Fibroblast of skin of right quadriceps (primary cell): ENCODE measurements around the gene BICD1.
"Not testable (repeated sequence)": the region's sequence is repeated elsewhere in the genome, so short reads cannot be mapped to it uniquely, and the experiment has no call there.

ENCODE experiments used
- DNase-seq: peaks from one replicate; pipeline ENCODE4 v3.0.0-alpha.2; 2013

The BICD1 gene

DNA sequence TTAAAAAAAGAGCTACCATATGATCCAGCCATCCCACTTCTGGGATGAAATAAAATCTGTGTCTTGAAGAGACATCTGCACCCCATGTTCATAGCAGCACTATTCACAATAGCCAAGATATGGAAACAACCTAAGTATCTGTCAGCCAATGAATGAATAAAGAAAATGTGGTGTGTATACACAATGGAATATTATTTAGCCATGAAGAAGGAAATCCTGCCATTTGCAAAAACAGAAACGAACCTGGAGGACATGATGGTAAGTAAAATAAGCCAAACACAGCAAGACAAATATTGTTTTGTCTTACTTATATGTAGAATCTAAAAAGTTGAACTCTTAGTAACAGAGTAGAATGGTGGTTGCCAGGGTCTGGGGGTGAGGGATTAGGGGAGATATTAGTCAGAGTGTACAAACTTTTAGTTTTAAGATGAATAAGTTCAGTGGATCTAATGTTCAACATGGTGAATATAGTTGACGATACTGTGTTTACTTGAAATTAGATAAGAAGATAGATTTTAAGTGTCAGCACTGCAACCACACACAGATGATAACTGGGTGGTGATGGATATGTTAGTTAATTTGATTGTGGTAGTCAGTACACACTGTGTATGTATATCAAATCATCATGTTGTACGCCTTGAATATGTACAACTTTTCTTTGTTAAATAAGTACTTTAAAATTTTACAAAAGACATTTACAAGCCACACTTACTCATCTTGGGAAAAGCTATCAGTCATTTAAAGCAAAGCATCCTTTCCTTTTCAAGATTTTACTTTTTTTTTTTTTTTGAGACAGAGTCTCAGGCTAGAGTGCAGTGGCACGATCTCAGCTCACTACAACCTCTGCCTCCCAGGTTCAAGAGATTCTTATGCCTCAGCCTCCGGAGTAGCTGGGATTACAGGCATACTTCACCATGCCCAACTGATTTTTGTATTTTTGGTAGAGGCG lies 89.9 kb downstream of the BICD1 start:
- no peak for DNase-seq

DNA sequence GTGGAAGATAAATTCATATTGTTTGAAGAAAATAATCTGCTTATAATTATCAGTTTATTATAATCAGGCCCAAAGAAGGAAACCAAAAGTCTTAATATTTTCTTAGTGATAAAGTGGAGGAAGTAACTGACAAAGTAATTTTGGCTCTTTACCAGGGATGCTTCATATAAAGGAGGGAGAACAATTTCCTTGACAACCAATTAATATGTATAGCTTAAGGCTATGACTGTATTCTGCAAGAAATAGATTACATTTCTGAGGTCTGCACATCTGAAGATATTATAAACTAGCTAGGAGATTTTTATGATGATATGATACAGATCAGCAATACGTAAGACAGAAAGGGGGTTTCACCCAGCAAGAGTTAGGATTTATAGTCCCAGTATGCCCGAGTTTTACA lies 90.8 kb downstream of the BICD1 start:
- peak; percentile 45 for DNase-seq

DNA sequence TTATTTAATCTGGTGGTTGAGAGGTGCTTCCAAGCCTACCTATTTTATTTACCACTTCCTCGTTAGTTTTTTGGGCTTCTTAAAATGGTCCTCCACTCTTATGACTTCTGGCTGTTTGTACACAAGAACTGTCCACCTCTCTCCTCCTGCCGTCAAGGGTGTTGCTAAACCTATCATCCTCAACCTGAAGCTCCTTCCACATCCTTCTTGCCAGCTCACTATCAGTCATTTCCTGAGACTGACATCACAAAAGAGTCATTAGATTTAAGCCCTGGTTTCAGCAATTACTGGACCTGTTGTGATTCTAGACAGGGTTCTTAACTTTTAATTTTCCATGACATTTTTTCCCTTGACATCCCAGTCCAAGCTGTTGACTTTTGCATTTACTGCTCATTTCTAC lies 91.9 kb downstream of the BICD1 start:
- DNase-seq: peak; percentile 47

DNA sequence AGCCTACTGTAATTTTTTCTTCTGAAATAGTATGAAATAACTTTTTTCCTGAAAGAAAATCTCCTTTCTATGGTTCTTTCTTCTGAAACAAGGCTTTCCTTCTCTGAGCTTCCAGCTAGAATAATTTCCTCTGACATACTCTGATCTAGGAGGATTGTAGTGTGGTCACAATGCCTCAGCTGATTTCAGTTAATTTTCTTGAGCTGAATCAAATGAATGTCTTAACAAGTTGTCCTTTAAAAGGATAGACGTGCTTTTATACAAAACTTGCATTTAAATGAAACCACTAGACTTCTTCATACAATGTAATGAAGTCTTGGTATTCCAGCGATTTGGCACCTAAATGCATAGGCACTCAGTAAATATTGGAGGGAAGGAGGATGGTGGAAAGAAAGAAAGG lies 94.4 kb downstream of the BICD1 start:
- no peak for DNase-seq

DNA sequence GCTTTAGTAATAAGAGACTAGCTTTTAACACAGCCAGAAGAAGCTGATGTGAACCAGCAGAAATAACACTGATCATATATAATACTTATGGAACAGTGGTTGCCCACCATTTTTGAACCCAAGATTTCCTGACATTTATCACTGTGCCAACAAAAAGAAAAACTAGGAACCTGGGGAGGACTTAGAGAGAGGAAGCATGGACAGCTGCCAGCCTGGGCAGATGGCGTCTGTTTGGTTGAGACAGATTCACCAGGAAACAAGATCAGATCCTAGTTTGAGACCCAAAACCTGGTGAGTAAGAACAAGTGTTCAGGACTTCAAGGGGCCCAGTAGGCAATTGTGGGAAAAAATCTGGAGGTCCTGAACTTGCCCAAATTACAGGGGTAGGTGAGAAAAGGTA lies 95.3 kb downstream of the BICD1 start:
- DNase-seq: no peak

DNA sequence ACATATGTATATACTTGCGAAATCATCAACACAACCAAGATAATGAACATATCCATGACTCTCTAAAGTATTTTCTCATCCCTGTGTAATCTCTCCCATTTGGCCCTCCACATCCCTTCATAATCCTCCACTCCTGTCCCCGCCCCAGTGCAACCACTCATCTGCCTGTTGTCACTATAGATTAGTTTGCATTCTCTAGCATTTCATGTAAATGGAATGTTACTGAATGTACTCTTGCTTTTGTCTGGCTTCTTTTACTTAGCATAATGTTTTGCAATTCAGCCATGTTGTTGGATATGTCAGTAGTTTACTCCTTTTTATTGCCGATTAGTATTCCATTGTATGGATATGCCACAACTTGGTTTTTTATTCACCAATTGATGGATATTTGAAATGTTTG lies 99.1 kb downstream of the BICD1 start:
- DNase-seq: peak; percentile 9

DNA sequence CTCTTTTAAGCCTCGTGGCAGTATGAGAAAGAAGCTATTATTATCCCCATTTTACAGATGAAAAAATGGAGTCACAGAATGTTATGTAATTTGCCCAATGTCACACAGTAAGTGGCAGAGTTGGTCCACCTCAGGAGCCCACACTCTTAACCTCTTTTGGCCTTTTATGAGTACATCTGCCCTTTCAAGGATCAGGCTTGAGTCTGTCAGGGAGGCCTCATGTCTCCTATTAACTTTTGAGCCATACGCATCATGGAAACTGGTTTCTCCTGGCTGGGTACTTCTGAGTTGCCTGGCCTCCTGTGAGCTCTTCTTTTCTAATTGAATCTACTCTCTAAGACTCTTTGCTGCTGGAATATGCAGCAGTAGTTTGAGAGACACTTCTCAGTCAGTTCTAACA lies 101.7 kb downstream of the BICD1 start:
- DNase-seq: no peak

DNA sequence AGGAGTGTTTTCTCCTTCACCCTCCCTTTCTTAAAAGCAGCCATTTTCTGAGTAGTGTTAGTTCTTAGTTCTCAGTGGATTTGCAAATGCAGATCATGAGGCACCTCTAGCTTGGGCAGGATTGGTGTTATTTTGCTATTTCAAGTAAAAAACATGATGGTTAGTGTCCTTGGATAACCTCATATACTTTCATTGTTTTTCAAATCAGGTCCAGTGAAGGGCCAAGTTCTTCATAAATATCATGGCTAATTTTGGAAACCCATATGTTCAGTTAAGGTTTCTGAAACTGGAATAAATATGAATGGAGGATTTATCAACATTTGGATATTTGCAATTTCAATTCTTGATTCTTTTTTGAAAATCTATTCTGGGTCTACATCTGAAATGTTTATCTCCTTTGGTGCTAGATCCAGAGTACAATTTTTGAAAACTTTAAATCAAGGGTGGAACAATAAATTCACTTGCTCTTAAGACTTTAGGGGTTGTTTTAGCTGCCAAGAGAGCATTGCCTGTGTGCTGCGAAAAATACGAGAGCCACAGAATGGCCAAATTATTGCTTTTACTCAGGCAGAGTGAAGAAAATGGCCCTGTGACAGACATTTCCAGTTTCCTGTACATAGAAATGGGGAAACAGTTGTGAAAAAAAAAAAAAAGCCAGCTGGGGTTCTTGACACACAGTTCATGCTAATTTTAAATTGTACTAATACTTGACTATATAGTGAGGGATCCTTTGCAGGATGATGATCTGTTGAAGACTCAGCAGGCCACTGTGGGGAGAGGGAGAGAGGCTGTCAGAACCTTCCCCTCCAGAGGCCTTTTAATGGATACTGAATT lies 104.6 kb downstream of the BICD1 start:
- DNase-seq: no peak

DNA sequence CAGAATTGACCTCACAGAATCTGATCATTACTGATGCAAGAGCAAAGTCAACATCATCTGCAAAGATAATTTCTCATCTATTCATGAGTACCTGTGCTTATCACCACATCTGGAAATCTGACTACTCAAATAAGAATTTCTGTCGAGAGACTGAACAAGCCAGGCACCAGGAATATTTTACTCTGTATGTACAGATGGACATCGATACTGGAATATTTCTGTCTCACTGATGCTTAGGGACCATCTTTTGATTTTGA lies 105.2 kb downstream of the BICD1 start:
- no peak for DNase-seq

DNA sequence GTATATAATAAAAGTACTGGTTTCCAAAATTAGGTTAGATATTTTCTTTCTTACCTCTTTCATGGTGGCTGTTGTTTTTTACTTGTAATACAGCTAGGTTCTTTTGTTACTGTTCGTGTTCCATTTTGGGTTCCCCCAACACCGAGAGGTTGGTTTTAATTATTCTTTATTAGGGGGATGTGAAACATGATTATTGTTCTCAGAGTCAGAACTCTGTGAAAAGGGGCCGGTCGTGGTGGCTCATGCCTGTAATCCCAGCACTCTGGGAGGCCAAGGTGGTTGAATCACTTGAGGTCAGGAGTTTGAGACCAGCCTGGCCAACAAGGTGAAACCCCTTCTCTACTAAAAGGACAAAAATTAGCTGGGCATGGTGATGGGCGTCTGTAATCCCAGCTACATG lies 108.1 kb downstream of the BICD1 start:
- no peak for DNase-seq

DNA sequence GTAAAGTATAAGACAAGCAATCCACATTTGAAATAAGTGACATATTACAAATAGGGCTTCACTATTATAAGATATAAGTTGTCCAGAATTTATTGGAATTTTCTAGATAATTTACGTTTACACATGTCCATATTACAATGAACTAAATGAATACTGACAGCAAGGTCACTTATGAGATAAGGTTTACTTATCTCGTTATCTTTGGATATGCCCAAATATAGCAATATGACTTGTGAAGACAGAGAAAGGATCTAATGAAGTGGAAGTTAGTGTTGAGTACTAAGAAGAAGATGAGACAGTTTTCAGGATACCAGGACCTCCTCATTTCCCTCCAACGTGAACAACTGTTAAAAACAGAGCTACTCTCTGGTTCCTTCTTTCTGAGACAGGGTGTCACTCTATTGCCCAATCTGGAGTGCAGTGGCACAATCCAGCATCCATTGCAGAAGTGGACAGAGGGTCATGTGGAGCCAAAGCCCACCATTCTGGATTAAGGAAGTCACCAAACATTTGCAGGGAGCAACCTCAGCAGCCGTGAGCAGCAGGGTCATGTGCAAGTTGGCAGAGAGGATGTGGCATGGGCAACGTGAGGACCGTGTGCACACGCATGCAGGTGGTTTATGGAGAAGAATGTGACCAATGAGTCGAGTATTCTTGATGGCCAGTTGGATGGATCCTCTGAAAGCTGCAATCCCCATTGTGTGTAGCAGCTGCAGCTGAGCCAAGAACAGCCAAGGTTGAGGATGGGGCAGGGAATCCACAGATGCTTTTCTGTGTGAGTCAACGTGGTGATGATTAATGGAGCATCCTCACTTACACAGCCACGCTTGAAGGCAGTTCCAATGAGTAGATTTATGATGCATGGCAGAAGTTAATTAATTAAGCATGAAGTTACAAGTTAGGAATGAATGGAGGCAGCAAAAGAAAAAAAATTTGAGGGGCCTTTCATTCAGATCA lies 111.0 kb downstream of the BICD1 start:
- DNase-seq: peak; percentile 94

DNA sequence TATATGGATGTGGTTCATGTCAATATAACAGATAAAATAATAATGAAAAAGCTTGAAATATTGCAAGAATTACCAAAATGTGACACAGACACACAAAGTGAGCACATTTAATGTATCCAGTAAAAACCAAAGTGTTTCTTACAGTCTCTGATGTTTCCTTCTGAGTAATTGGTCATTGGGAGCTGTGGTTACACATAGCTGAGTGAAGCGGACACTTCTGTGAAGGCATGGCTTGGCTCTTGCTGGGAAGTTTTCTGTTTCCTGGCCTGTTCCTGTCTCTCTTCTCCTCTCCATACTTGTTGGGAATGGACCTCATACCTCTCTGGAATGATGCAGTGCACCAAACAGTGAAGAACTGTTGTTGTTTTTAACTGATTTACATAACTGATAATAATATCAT lies 117.3 kb downstream of the BICD1 start:
- DNase-seq: no peak

DNA sequence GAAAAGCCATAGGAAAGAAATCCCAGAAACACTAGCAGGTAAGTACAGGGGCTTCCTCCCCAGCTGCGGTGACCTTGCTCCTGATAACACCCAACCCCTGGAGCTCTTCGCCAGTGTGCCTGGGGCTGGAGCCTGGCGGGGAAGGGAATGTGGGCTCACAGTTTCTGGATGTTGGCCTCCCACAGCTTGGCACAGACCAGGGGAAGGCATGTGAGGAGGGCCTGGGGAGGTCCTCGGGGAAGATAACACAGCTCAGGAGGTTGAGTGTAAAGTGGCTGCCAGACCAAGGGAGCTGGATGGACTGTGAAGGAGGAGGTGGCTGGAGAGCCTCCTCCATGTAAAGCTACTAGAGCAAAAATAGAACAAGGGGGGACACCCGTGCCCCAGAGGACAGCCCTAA lies 120.1 kb downstream of the BICD1 start:
- DNase-seq: no peak

DNA sequence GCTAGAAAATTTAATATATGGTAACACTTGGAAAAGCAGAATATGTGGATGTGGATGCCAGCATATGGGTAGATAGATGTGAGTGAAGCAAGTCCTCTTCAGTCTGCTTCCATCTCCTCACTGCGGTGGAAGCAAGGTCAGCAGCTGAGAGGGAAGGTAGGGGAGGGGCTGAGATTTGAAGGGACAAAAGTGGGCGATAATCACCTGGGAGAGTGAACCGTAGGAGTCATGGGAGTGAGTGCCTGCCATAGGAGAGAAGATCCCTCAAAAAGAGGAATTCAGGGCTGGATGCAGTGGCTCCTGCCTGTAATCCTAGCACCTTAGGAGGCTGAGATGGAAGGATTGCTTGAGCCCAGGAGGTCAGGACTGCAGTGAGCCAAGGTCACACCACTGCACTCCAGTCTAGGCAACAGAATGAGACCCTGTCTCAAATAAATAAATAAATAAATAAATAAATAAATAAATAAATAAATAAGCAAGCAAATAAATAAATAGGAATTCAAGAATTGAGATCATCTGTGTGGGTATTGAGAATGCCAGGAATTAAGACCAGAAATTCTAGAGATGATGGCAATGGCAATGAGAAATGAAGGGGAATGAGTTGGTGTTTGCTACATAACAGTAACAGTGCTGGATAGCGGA lies 123.4 kb downstream of the BICD1 start:
- DNase-seq: no peak

DNA sequence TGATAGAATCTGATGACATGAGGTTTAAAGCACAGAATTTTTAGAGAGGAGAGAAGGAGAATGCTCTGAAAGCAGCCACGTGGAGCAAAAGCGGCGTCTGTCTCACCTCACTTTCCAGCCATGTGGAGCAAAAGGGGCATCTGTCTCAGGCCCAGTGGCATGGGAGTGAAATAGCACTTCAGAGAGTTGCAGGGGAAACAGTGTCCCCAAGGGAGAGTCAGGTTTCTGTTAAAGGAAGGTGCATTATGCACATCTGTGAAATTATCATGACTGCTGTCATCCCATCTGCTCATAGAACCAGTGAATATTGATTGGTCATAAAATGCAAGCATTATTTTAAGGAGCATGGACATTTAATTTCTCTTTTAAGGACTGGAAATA lies 124.0 kb downstream of the BICD1 start:
- DNase-seq: no peak

DNA sequence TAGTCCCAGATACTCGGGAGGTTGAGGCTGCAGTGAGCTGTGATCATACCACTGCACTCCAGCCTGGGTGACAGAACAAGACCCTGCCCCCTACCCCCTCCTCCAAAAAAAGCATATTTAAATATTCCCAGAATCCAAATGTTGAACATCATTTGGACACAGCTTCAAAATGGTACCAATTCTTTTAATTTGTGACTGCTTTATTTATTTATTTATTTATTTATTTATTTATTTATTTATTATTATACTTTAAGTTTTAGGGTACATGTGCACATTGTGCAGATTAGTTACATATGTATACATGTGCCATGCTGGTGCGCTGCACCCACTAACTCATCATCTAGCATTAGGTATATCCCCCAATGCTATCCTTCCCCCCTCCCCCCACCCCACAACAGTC lies 124.7 kb downstream of the BICD1 start:
- DNase-seq: not testable (repeated sequence)

DNA sequence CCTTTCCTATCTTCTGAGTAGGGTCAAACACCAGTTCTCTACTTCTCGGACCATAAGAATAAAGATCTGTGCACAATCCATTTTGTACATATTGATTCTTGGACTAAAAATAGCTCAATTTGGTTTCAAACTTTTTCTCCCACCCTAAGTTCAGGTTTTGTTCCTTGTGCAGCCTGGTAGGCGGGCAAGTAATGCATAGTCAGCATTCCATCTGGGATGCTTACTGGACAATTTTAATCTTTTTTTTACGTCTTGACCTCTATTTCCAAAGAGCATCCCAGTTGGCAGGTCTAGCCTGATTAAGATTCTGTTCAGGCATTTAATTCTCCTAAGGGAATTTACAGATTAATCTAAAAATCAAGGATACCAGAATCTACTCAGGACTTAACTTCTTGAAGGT lies 126.9 kb downstream of the BICD1 start:
- no peak for DNase-seq

DNA sequence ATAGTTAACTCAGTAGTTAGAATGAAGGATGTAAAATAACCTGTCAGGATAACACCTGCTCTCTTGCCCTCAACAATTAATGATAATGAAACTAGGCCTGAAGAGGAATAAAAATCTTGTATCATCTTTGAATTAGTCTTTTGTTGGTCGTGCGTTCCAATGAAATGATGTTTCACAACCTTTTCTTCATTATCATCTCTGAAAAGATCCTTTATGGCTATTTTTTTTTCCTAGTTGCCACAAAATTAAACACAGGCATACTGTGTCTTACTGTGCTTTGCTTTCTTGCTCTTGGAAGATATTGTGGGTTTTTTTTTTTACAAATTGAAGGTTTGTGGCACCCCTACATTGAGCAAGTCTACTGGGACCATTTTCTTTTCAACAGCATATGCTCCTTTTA lies 128.6 kb downstream of the BICD1 start:
- DNase-seq: no peak

DNA sequence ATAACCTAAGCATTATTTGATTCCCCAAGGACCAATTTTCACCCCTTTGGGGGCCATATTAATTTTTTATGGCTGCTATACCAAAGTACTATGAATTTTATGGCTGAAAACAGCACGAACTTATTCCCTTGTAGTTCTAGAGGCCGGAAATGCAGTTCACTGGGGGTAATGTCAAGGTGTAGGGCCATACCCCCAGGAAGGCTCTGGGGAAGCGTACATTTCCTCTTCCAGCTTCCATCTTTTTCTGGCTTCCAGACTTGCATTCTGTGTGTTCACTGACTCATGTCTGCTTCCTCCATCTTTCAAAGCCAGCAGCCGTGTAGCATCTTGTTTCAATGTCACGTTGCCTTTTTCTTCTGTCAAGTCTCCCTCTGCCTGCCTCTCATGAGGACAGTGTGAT lies 133.5 kb downstream of the BICD1 start:
- DNase-seq: peak; percentile 15

DNA sequence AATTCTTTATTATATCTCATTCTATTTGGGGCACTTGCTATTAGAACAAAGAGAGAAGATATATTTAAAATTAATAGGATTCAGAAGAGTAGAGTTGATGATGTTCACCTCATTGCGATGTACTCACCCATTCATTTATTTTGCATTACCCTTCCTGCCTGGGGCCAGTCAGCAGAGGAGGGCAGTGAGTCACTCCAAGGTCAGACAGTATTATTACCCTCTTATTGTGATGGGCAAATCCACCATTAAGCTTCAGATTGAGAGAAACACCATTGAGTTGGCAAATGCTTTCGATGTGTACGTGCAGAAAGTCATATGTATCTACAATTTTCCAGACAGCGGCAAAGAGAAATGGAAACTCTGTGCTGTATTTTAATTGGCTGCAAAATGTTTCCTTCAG lies 134.2 kb downstream of the BICD1 start:
- DNase-seq: no peak

DNA sequence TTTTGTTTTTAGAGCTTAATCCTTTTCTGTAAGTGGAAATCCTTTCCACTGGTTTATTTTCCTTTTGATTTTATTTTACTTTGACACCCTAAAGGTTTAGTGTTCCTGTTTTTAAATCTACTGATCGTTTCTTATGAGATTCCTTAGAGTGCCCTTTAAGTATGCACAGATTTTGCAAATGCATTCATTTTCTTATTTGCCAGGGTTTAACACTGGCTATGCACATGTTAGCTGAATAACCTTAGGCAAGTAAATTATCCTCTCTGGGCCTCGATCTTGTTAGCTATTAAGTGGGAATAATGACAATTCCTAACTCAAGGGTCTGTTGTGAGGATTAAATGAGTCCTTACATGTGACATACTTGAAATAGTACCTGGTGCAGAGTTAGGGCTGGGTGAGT lies 136.0 kb downstream of the BICD1 start:
- no peak for DNase-seq

DNA sequence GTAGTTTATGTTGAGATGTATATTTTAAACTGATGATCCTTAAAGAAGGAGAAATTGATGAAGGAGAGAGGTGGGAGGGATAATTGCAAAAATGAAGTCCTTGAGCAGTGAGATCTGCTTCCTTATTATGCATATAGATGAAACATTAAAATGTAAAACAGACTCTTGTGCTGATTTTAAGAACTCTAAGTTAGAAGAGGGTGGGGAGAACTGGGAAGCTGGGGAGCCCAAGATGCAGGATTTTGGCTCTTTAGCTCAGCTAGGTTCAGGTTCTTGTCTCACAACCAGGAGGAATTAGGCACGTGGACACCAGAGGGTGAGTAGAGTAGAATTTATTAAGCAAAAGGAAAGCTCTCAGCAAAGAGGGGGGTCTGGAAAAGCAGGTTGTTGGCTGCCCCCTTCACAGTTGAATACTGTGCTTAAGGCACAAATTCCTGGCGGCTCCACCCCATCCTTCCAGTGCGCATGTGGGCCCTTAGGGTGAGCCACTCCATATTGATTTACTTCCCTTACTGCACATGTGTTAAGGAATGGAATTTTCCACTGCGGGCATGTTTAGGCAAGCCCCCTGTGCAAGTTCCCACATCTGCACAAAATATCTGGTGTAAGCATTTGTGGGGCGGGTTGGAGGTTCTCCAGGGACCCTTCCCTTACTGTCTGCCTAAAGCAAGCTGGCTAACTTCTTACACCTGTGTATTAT lies 141.9 kb downstream of the BICD1 start:
- peak; percentile 50 for DNase-seq
